ENCODE data around the gene SYPL1.

Gene SYPL1

DNA sequence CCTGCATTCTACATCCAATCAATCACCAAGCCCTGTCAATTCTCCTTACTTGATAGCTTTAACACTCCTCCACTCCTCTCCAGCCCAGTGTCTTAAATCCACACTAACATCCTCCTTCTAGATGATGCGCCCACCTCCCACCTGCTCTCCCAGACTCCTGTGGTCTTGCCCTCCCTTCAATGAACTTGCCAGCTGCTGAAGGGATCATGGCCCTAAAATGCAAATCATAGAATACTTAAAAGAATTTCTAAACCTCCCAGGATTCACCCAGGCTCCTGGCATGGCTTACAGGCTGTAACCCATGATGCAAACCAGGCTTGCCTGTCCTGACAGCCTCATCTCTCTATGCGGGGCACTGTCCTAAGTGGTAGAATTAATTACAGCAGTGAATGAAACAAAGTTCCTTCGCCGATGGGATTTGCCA lies 43.6 kb downstream of the SYPL1 start:
- no peak for FAIRE-seq
- DNase-seq (ENCODE audit: low spot score) = no peak

DNA sequence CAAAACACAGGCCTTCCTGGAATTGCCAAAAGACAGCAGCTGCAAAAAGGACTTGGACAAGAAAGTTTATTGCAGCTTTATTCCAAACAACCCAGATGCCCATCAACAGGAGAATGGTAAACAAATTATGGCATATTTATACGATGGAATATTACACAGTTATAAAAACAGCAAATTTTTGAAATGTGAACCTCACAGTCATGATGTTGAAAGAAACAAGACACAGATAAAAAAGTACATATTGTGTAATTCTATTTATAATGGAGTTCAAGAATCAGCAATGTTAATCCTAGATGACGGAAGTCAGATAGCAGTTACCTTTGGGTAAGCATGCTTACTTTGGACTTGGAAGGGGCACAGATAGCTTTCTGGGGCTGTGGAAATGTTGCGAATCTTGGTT lies 44.4 kb downstream of the SYPL1 start:
- DNase-seq (ENCODE audit: low spot score) (no peak), FAIRE-seq (no peak)

DNA sequence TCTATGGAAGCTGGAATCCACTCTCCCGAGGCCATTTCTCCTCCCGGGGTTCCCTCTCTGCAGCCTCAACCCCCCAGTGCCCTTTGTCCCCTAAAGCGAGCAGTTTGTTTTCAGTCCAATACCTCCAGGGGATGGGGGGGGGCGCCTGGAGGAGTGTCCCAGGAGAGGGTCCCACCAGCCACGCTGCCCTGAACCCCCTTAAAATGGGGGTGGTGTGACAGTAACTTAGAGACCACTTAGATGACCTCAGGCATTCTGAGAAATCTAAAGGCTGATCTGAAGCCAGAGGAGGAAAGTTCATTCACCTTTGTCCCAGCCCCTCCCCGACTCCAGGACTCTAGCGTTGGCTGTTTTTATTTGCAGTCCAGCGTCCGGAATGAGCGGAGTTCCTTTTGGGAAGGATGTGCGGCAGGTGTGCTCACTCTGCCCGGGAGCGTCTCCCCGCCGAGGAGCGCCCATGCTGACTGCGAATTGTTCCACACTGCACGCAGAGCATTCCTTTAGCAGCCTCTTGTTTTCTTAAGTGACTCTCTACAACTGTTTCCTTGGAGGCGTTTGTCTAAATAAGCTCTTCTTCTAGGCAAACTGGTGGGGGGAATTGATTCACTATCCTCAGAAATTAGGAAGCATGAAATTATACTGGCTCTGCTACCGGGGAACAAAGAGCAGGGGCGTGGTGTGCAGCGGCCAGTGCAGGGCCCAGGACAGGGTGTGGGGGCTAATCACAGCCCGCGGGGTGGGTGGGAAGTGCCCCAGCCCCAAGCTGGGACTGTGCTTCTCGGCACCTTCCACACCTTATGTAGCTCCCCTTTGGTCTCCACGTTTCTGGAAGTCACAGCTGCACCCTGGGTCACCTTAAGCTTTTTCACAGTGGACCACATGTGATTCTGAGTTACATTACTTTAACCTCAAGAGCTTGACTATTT lies 46.3 kb downstream of the SYPL1 start:
- FAIRE-seq (no peak), DNase-seq (ENCODE audit: low spot score) (no peak)

DNA sequence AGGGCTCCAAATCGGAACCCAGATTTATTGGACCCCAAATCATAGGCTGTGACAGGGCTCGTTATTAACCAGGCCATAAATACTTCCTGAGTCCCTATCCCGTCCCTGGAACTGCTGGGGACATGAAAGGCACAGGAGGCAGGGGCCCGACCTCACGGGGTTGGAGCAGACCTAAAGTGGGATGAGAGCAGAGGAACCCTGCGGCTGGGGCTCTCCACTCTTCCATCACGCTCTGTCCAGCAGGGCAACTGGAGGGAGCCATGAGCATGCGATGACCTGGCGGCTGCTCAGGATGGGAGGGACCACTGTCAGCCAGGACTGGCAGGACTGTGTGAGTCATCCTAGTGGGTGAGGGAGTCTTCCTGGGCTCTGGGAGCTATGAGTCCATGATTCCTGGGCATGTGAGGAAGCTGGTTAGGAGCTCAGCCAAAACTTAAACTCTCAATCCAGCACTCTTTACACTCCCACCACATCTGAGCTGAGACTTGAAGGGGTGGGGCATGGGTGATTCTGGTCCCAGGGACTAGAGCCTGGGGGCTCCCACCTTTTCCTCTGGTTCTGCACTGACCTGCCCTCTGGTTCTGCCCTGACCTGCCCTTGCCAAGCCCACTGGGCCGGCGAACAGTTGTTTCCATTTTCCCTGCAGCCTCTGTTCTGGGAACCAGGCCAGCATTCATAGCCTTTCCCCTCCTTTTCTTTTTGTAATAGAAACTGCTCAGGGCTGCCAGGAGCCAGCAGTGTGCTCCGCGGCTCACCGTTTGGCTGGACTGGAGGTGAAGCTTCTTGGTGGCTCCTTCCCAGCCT lies 47.1 kb downstream of the SYPL1 start:
- FAIRE-seq = peak; percentile 70

DNA sequence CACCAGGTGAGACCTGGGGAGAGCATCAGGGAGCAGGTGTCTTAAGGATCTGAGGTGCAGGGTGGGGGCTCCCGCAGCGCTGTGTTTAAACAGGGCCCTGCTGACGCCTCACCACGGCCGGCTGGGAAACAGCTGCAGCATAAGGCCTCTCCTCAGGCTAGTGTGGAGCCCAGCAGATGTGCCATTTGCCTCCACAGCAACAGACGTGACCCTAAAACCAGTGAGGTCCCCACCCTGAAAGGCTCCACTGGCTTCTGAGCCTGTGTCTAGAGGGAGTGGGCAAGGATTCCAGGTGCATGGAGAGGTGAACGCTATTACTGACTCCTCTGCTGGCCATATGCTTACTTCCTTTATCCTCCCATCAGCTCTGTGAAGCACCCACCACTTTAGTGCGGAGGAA lies 47.8 kb downstream of the SYPL1 start:
- DNase-seq (ENCODE audit: low spot score) (no peak), FAIRE-seq (no peak)

More for the DNA sequence above, 47.1 kb downstream of the SYPL1 start:
- peak; percentile 99 for DNase-seq (ENCODE audit: low spot score)

DNA sequence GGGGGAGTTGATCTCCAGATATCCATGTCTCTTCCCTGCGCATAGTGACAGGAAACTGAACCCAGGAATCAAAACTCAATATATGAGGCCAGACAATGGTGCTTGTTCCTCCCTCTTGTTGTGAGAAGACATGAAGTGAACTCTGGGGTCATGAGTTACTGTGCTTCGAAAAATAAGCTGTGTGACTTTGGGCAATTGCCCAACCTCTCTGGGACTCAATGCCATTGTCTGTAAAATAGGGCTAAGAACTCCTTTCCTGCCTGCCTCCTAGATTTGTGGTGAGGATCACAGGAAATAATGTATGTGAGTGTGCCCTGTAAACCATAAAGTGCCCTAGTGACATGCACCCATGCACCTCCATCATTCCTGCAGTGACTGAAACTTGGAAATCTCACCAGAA lies 48.4 kb downstream of the SYPL1 start:
- DNase-seq (ENCODE audit: low spot score) (no peak), FAIRE-seq (no peak)

DNA sequence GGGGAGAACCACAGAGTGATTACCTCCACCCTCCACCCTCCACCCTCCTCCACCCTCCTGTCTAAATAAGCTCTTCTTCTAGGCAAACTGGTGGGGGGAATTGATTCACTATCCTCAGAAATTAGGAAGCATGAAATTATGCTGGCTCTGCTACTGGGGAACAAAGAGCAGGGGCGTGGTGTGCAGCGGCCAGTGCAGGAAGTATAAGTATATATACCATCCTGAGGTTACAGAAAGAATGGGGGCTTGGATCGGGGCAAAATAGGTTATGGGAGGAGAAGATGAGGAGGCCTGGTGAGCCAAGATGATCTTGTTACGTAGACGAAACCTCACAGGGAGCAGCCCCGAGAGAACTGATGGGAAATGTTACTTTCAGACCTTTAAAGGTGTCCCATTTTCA lies 49.1 kb downstream of the SYPL1 start:
- no peak for DNase-seq (ENCODE audit: low spot score)
- no peak for FAIRE-seq

- no peak for DNase-seq (ENCODE audit: low spot score)
- no peak for FAIRE-seq
Observed at GRCh38 chr7:106062521-106062931, 49.6 kb downstream of the SYPL1 start.

DNA sequence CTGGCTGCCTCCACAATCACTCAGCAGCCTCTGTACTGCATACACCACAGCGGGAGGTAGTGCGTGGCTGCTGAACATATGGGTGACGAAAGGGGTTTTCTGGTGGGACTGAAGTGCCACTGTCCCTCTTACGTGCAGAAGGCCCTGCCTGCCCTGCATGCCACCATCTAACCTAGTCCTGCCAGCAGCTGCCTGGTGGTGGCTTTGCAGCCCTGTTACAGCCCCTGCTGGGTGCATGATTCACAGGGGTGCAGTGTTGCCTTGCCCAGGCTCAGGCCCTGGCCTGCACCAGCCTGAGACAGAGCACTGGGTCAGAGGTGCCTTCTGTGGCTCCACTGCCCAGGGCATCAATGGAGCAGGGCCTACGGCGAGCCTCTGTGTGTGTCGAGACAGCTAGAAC lies 50.1 kb downstream of the SYPL1 start:
- FAIRE-seq = no peak
- no peak for DNase-seq (ENCODE audit: low spot score)

DNA sequence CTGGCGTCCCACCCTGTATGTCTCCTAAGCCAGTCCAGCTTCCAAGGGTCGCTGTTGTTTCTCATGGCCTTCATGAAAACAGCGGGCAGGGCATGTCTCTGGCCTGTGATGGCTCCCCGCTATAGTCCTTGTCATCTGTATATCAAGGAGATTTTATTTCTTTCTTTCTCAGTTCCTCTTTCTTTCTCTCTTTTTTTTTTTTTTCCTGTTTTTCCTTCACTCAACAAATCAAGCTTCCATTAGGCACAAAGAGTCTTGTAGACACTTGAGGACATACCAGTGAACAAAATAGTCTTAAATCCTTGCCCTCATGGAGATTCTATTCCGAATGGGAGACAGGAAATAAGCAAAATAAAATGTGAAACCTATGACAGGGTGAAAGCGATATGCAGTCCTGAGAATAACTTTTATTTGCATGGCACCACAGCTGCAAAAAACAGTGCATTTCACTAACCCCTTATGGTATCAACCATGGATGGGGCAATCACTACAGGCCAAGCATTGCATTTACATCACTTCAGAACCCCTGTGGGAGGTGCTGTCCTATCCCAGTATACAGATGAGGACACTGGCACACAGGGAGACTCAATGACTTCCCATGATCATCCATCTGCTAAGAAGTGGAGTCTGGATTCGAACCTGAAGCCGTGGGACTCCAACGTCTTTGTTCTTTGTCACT lies 50.7 kb downstream of the SYPL1 start:
- FAIRE-seq = no peak
- no peak for DNase-seq (ENCODE audit: low spot score)

DNA sequence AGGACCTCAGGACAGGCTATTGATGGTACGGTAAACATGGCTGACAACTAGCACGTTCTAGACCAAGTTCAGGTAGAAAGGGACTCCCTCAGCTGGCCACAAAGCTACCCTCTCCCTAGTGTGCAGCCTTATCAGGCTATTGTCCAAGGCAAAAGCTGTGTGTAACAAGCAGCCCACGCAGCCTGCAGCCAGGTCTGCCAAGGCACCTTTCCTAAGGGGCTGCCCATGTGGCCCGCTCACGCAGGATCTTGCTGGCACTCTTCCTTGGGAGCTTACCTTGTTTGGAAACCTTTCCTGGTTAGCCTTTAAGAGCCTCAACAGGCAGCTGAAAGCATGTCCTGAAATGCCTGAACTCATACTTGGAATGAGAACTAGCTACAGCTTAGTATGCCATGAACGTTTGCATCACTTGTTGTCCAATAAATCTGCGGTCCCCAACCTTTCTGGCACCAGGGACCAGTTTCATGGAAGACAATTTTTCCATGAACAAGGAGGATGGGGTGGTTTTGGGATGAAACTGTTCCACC lies 51.7 kb downstream of the SYPL1 start:
- no peak for FAIRE-seq

DNA sequence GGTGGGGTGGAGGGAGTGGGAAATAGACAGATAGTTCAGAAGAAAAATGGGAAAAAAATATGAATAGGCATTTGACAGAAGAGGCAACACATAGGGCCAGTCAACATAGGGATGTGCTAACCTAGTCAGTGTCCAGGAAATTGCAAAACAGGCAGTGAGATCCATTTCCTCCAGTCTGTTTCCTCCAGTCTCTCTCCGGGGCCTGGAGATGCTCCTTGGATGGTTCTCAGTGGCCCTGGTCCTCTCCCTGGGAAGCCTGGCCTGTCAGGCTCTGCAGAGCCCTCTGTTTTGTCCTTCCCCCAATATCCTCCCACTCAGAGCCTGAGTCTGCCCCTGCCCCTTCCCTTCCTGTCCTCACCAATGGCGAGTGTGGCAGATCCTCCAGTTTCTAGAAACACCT lies 52.6 kb downstream of the SYPL1 start:
- DNase-seq (ENCODE audit: low spot score) (no peak), FAIRE-seq (no peak)

More for the DNA sequence above, 51.7 kb downstream of the SYPL1 start:
- DNase-seq (ENCODE audit: low spot score) = no peak

DNA sequence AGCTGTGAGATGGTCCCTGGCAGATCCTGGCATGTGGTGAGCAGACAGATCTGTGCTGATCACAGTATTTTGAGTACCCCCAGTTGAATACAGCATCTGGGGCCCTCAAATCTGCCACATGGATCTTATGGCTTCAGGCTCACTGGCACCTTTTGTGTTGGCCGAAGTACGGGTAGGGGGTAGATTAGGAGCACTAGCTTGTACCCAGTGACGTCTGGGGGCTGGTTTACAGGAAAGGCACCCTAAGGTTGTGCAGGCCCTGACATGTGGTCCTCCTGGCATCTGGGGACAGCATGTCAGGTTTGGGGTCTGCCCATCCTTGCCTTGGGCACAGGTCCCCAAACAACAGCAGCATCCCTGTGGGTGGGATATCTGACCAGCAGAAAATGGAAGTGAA lies 53.2 kb downstream of the SYPL1 start:
- no peak for DNase-seq (ENCODE audit: low spot score)
- no peak for FAIRE-seq

DNA sequence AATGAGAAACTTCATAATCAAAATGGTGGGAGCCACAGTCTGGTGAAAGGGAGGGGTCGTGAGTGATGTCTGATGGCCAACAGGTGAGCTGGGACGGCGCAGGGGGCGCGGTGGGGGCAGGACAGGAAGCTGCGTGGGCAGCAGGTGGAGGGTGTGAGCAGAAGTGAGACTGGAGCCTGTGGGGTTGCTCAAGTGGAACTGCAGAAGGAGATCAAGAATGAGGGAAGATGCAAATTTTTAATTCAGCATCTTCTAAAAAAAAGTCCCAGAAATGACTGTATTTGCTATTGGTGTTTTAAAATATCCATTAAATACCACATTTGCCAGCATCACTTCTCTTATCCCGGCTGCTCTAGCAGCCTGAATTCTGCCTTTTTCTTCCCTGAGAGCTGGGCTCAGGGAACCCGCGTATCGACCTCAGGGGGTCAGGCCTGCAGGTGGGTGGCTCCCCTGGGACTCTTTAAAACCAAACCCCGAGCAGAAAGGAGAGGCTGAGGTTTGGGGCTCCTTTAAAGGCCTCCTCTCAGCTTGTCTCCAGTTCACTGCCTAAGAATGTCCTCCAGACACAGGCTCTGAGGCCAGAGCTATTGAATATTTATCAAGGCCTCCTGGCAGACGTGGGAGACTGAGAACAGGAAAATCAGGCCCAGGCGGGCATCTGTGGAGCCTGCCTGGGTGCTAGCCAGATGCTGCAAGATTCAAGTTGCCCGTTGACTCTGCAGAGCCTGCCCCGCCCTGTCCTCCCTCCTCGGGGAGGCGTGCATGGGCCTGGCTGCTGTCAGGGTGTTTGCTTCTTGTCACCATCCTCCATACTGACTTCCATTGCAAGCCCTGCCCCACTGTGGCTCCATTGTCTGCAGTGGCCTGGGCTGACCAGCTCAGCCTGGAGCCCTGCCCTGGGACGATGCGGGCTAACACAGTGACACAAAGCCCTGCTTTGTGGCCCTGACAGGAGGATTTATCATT lies 53.9 kb downstream of the SYPL1 start:
- FAIRE-seq (peak; percentile 27), DNase-seq (ENCODE audit: low spot score) (no peak)

DNA sequence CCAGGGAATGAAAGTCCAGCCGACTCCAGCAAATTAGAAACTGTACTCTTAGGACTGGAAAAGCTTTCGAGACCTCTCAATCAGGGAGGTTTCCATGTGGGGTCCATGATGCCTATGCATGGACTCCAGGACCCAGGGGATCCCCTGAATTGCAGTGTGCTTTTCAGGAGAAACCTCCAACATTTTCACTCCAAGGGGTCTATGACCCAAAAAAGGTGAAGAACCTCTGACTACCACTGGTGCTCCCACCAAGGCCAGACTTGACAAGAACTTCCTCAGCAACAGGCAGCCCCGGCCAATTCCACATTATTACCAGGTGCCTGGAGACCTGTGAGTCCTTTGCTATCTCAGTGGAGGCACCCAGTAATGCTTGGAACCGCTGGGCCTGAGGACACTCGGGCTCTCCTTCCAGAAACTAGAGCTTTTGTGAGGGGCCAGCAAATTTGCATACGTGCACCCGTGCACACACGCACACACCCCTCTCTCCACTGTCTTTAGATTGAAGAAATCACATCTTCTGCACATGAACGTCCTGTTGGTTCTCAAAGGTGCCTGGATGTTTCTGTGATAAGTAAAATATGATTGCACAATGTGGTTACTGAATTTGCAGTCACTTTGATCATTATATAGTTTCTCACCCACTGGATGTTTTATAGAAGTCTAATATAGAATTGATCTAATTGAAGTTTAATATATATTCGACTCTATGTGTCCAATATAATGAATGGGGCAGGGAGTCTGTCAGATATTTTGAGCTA lies 54.7 kb downstream of the SYPL1 start:
- DNase-seq (ENCODE audit: low spot score) (no peak), FAIRE-seq (no peak)

DNA sequence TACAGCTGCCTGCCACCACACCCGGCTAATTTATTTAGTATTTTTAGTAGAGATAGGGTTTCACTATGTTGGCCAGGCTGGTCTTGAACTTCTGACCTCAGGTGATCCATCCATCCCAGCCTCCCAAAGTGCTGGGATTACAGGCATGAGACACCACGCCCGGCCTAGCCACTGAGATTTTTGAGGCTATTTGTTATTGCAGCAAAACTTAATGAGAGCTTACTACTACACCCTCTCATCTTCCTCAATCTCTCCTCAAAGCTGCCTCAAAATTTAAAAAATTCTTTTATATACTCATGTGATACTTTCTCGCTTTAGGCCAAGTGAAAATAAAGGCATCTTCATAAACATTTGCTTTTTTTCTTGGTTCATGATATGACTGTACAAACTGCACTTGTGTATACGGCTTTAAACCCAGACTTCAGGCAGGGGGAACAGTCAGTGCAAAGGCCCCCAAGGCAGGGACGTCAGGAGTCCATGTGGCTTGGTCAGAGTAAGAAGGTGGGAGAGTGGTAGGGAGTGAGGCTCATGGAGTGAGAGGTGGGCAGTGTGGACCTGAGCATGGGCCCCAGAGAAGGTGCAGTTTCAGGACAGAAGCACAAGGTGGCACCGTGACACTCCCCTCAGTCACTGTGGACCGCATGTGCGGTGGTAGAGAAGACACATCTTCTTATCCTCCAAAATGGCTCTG lies 55.5 kb downstream of the SYPL1 start:
- peak; percentile 89 for FAIRE-seq

DNA sequence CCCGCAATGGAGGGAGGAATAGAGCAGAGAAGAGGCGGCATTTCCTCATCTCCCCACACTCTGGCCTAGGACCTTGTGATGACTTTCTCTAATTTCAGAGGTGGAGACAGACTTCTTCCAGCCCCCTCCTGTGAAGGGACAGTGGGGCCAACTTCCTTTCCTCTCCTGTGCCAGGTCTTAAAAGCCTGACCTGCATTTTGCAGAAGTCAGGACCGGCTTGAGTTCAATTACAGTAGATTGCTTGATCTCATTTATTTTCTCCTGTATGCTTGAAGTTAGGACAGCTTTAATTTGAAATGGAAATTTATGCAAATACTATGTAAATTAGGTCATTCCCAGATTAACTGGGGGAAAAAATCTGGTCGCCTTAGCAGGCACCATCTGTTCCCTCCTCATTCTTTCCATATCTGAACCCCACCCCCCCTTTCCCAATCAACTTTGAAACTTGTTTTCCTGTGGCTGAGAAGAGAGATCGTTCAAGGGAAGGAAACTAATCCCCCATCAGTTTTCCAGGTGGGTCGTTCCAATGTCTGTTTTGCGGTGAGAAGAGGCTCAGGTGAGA lies 57.1 kb downstream of the SYPL1 start:
- no peak for DNase-seq (ENCODE audit: low spot score)
- no peak for FAIRE-seq

More for the DNA sequence above, 55.5 kb downstream of the SYPL1 start:
- DNase-seq (ENCODE audit: low spot score) = peak; percentile 83

GRCh38 chr7:106054156-106054910 lies 57.8 kb downstream of the SYPL1 start:
- DNase-seq (ENCODE audit: low spot score) = no peak
- FAIRE-seq = no peak
